HL-60 (cell line): ENCODE measurements around the gene GNG12.

Experiments
- DNase-seq, 2 experiments: peaks; one replicate each; pipeline ENCODE4 v3.0.0-alpha.2; 2010 to 2020; ENCODE audit warnings: low read depth in 1 of 2, low spot score in 1 of 2
- H3K27ac ChIP-seq: fragments of 250-450 bp; sonication (Bioruptor Pico); replicated peaks from 2 replicates; pipeline ENCODE4 v1.5.1; 2020; ENCODE audit warnings: mild to moderate bottlenecking, moderate library complexity
- H3K27me3 ChIP-seq: fragments of 250-450 bp; sonication (Bioruptor Pico); 2 replicates; pipeline ENCODE4 v1.5.1; 2021; ENCODE audit warnings: mild to moderate bottlenecking, moderate library complexity; ENCODE audit not compliant: insufficient read depth, poor library complexity, severe bottlenecking
- H3K4me3 ChIP-seq: replicated peaks from 2 replicates; pipeline ENCODE4 v1.5.1; 2011; ENCODE audit warnings: mild to moderate bottlenecking, control low read depth, low read length; ENCODE audit not compliant: insufficient read depth
- GABPA ChIP-seq: IDR thresholded peaks from 2 replicates; pipeline ENCODE4 v1.6.1; 2012; ENCODE audit warnings: low read depth
- POLR2AphosphoS5 ChIP-seq: IDR thresholded peaks from 2 replicates; pipeline ENCODE4 v1.6.1; 2012; ENCODE audit warnings: low read depth
- SPI1 ChIP-seq: IDR thresholded peaks from 2 replicates; pipeline ENCODE4 v1.6.1; 2012; ENCODE audit warnings: low read depth, mild to moderate bottlenecking, borderline replicate concordance
- TF ChIP-seq, protein P1 (sequence below): IDR thresholded peaks from 2 replicates; pipeline ENCODE4 v1.6.1; 2012; ENCODE audit warnings: low read depth; ENCODE audit not compliant: insufficient replicate concordance
- TF ChIP-seq, protein P2 (sequence below): IDR thresholded peaks from one replicate; pipeline ENCODE4 v1.5.1; 2011; ENCODE audit warnings: low read length, control low read depth, inconsistent platforms; ENCODE audit not compliant: insufficient read depth

The GNG12 gene

DNA sequence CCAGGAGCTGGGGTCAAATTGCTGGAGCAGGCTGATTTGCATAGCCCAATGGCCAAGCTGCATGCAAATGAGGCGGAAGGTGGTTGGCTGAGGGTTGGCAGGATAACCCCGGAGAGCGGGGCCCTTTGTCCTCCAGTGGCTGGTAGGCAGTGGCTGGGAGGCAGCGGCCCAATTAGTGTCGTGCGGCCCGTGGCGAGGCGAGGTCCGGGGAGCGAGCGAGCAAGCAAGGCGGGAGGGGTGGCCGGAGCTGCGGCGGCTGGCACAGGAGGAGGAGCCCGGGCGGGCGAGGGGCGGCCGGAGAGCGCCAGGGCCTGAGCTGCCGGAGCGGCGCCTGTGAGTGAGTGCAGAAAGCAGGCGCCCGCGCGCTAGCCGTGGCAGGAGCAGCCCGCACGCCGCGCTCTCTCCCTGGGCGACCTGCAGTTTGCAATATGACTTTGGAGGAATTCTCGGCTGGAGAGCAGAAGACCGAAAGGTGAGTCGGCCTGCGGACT lies 148.2 kb downstream of the GNG12 start, which contains the start of gene GADD45A:
Gene GADD45A, plus strand, starts transcription at position 135 of the 491 bp plus-strand sequence. Its CDS starts 294 bp downstream, at position 429.
- peak; percentile 94 to 99 for DNase-seq
- TF ChIP-seq GABPA (no peak), POLR2AphosphoS5 (peak; percentile 98), SPI1 (no peak)
- TF ChIP-seq, protein P1, sequence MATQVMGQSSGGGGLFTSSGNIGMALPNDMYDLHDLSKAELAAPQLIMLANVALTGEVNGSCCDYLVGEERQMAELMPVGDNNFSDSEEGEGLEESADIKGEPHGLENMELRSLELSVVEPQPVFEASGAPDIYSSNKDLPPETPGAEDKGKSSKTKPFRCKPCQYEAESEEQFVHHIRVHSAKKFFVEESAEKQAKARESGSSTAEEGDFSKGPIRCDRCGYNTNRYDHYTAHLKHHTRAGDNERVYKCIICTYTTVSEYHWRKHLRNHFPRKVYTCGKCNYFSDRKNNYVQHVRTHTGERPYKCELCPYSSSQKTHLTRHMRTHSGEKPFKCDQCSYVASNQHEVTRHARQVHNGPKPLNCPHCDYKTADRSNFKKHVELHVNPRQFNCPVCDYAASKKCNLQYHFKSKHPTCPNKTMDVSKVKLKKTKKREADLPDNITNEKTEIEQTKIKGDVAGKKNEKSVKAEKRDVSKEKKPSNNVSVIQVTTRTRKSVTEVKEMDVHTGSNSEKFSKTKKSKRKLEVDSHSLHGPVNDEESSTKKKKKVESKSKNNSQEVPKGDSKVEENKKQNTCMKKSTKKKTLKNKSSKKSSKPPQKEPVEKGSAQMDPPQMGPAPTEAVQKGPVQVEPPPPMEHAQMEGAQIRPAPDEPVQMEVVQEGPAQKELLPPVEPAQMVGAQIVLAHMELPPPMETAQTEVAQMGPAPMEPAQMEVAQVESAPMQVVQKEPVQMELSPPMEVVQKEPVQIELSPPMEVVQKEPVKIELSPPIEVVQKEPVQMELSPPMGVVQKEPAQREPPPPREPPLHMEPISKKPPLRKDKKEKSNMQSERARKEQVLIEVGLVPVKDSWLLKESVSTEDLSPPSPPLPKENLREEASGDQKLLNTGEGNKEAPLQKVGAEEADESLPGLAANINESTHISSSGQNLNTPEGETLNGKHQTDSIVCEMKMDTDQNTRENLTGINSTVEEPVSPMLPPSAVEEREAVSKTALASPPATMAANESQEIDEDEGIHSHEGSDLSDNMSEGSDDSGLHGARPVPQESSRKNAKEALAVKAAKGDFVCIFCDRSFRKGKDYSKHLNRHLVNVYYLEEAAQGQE: peak; percentile 68
- TF ChIP-seq, protein P2, sequence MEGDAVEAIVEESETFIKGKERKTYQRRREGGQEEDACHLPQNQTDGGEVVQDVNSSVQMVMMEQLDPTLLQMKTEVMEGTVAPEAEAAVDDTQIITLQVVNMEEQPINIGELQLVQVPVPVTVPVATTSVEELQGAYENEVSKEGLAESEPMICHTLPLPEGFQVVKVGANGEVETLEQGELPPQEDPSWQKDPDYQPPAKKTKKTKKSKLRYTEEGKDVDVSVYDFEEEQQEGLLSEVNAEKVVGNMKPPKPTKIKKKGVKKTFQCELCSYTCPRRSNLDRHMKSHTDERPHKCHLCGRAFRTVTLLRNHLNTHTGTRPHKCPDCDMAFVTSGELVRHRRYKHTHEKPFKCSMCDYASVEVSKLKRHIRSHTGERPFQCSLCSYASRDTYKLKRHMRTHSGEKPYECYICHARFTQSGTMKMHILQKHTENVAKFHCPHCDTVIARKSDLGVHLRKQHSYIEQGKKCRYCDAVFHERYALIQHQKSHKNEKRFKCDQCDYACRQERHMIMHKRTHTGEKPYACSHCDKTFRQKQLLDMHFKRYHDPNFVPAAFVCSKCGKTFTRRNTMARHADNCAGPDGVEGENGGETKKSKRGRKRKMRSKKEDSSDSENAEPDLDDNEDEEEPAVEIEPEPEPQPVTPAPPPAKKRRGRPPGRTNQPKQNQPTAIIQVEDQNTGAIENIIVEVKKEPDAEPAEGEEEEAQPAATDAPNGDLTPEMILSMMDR: no peak
- Histone ChIP-seq H3K27me3 (no peaks in the 10 kb centered on the region), H3K4me3 (peak within 1 kb of the TSS; percentile 90), H3K27ac (peak within 1 kb of the TSS; percentile 74)

DNA sequence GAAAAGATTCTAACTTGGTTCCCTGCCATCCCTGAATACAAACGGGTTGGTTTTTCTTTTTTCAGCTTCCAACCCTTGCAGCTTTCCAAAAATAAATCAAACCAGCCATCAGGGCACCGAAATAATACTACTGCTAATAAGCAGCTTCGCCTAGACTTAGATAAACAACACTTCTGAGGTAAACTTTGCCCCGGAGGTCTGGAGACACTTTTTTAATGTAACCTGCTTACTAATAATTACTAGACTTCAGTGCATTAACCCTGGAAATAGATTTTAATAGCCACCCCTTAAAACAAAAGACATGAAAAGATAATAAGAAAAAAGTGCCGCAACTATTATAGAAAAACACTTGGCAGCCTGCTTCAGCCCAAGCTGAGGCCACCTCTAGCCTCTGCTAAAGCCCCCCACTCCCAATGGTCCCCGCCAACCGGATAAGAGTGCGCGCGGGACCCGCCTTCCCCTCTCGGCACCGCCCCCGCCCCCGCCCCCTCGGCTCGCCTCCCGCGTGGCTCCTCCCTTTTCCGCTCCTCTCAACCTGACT lies 148.7 kb downstream of the GNG12 start:
- Histone ChIP-seq H3K27ac (no peak overlapping the region), H3K4me3 (peak overlapping the region; percentile 22), H3K27me3 (no peaks in the 10 kb centered on the region)
- no peak for DNase-seq
- TF ChIP-seq GABPA (no peak), SPI1 (no peak), POLR2AphosphoS5 (no peak)
- TF ChIP-seq, protein P2: no peak
- TF ChIP-seq, protein P1: no peak

DNA sequence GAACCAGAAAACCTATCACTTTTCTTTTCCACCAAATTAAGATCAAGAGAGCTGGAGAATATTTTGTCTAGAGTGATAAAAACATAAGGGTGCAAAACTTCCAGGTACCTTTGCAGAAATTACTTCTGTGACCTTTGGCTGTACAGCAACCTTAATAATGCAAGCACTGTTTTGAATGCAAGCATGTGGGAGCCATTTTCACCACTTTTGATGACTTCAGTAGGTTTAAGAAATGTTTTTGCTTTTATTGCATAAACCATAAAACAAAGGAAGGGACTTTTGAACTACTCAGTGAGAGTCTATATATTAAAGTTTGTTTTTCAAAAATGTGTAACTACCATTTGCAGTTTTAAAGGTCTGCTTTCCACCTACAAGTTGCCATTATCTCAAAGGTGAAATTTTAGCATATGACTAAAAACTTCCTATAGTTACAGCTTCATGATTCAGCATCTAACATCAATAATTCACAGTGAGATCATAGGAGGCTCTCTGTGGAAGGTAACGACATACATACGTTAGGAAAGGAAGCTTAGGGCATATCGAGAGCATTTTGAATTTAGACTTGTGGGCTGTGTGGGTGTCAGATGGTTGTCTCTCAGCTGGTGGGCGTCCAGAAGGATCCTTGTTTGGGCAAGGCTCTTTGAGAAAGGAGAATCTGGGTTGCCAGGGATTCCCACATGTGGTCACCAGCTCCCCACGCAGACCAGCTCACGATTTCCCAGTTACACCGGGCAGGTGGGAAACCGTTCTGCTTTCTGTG lies 149.3 kb downstream of the GNG12 start:
- no peak for DNase-seq
- no peak overlapping the region for H3K27ac ChIP-seq
- no peak for TF ChIP-seq GABPA
- TF ChIP-seq, protein P1: no peak
- no peak for TF ChIP-seq SPI1

More for the DNA sequence above, 149.3 kb downstream of the GNG12 start:
- Histone ChIP-seq H3K27me3 (no peaks in the 10 kb centered on the region), H3K4me3 (no peak overlapping the region)
